GM18909 (cell line): Measurements from ENCODE around the gene SUGCT.
"Not testable (repeated sequence)": the region's sequence is repeated elsewhere in the genome, so short reads cannot be mapped to it uniquely, and the experiment has no call there.

Source experiments
- ATAC-seq: cut with Tn5 transposase; IDR thresholded peaks from one replicate; pipeline ENCODE4 v1.9.1; 2021; ENCODE audit warnings: mild to moderate bottlenecking; ENCODE audit not compliant: unreplicated experiment, poor library complexity

Gene SUGCT

DNA sequence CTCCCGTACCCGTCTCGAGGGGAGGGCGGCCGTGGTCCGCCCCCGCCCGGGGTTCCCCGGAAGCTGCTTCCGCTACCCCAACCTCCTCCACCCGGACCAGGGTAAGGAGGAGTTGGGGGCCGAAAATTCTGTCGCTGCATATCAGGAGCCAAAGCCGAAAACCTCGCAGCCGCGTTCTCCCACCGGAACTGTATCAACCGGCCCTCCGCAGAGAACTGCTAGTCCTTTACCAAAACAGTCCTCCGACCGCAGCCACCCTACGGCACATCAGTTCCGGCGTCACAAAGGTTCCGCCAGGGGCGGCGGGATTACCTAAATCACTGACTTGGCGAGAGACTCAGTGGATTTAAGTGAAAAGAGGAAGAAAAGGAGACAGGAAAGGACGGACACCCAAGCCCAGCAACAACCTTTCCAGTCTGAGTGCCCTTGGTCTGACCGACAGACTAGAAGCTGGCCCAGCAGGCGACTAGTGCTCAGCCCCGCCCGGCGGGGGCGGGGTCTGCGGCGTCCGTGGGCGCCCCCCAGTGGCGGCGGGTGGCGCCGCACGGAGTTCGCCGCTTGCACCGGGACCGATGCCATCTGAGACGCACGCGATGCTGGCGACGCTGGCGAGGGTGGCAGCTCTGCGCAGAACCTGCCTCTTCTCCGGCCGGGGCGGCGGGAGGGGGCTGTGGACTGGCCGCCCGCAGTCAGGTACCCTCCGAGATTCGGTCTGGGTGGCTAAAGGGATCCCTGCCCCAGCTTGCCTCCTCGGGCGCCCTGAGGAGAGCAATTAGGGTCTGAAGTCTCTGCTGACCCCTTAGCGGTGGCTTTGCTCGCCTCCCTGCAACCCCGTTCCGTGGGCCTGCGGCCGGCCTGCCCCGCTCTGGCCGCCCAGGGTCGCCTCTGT lies at the start of gene SUGCT, which contains the start of gene MPLKIP:
Gene SUGCT (plus strand): TSS at position 578 of the 889 bp plus-strand sequence.
Gene MPLKIP (minus strand): TSS at position 195 of the 889 bp plus-strand sequence. CDS start 55 bp downstream, at position 140.
- ATAC-seq: peak; percentile 91

DNA sequence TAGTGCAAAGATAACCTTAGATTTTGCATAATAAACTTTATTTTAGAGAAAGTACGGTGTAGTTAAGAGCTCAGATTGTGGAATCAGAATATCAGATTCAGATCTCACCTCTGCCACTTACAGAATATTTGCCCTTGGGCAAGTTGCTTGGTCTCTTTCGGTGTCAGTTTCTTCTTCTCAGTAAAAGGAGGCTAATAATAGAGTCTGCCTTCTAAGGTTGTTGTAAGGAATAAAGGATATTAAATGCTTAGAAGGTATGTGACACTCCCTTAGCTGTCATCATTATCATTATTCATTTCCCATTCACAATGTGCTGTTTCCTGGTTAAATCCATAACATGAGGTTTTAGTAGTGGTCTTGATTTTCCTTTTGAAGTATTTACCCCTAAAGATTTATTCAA lies 42.6 kb upstream of the SUGCT start:
- no peak for ATAC-seq

DNA sequence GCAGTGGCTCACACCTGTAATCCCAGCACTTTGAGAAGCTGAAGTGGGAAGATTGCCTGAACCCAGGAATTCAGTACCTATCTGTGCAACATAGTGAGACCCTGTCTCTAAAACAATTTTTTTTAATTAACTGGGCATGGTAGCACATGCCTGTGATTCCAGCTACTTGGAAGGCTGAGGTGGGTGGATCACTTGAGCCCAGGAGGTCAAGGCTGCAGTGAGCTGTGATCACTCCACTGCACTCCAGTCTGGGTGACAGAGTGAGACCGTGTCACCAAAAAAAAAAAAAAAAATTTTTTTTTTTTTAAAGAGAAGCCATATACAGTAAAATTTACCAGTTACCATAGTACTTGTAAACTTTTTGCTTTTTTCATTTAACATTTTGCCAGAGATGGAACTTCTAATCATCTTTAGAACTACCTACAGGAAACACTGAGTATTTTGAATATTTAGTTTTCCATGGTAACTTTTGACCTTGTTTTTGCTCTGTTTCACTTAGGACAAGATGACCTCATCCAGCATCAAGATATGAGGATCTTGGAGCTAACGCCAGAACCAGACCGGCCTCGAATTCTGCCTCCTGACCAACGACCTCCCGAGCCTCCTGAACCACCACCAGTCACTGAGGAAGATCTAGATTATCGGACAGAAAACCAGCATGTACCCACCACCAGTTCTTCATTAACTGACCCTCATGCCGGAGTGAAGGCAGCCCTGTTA lies 41.0 kb upstream of the SUGCT start:
- no peak for ATAC-seq

DNA sequence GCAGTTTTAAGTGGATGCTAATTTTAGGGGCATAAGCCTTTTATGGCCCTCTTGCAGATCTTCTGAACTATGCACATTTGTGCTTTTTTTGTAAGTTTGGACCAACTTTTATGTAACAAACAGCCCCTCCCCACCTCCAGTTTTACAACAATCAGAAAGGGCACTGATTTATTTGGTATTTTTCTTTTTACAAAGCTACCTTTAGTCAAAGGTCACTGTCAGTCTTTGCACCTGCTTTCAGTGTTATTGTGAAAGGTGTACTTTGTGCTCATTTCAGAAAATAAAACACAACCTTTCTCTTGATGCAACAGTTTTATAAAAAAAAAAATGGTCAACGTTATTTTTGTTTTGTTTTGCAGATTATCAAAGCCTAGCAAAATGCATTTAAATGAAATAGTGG lies 39.6 kb upstream of the SUGCT start:
- ATAC-seq: no peak

DNA sequence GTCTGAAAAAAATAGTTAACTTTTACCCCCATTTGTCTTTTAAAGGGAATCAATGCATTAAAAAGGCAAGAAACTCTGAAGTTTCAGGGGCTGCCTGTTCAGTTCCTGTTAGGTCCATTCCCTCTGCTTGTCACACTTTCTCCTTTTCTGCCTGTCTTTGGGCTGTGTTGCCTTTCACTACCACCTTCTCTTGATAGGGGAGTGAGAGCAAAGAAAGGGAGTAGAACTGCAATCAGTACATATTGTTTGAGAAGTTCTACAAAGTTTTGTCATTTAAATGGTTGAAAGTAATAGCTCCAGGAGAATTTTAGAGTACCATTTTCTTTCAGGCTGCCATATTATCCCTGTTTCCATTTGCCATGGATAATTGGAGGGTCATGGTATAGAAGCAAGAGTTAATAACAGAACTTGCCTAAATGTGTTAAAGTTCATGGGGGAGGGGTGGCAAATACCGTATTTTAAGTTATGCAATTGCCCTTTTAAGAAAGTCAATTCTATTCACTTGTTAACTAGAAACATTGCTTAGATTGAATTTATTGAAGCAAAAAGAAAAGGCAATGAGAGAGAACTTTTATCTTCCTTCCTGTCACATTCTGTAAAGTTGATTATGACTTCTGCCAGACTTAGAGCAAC lies 39.0 kb upstream of the SUGCT start:
- no peak for ATAC-seq

DNA sequence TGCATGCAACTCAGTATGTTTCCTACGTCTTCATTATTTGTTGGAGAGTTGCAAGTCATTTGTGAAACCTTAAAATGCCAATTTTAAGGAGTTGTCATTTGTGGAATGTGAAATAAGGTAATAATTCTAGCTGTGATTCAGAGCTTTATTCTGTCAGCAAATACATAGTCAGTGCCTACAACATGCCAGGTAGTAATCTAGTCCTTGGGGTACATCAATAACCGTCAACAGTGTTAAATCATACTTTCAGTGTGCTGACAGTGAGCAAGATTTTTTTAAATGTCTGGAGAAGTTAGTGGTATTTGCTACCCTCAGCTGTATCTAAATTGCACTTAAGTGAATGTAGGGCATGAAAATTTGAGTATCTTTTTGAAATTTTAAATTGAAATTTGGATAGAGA lies 37.1 kb upstream of the SUGCT start:
- no peak for ATAC-seq

DNA sequence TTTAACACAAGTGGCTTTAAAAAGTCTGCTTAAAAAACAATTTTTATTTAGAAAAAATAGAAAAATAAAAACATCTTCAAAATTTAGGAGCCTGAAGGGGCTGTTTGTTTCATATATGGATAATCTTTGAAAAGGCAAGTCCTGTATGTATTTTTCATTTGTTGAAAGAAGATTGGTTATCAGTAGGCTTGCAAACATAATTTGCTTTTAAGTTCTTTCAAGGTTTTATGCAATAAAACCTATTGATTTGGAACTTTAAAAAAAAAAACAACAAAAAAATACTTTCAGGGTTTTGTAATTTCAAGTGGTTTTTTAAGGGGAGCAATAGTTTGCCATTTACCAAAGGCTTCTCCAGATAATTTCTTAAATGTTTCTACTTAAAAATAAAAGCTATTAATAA lies 36.0 kb upstream of the SUGCT start:
- ATAC-seq: no peak

DNA sequence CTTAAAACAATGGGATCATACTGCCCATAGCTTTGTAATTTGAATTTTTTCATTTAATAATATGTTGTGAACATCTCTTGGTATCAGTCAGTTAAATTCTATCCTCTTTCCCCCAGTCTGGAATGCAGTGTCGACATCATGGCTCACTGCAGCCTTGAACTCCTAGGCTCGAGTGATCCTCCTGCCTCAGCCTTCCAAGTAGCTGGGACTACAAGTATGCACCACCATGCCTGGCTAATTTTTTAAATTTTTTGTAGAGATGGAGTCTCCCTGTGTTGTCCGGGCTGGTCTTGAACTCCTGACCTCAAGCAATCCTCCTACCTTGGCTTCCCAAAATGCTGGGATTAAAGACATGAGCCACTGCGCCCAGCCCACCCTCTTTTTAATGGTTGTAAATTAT lies 35.0 kb upstream of the SUGCT start:
- no peak for ATAC-seq

DNA sequence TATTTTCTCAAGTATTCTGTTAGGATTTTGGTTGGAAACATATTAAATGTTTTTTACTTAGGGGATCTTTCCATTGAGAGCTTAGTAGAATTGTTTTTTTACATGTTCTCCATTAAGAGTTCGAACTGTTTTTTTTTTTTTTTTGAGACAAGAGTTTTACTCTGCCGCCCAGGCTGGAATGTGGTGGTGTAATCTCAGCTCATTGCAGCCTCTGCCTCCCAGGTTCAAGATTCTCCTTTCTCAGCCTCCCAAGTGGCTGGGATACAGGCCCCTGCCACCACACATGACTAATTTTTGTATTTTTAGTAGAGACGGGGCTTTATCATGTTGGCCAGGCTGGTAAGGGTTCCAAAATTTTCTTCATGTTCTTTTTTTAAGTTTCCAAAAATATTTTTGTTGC lies 33.6 kb upstream of the SUGCT start:
- ATAC-seq: no peak

DNA sequence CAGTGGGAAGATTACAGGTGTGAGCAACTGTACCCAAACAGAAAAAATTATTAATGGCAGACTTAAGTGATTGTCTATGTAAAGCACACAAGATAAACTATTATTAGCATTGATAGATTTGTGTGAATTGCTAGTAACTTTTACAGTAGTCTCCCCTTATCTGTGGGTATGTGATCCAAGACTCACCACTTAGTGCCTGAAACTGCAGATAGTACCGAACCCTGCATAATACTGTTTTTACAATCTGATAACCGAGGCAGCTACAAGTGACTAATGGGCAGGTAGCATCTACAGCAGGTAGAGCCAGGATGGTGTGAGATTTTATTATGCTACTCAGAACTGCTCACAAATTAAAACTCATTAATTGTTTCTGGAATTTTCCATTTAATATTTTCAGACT lies 31.9 kb upstream of the SUGCT start:
- ATAC-seq: no peak

DNA sequence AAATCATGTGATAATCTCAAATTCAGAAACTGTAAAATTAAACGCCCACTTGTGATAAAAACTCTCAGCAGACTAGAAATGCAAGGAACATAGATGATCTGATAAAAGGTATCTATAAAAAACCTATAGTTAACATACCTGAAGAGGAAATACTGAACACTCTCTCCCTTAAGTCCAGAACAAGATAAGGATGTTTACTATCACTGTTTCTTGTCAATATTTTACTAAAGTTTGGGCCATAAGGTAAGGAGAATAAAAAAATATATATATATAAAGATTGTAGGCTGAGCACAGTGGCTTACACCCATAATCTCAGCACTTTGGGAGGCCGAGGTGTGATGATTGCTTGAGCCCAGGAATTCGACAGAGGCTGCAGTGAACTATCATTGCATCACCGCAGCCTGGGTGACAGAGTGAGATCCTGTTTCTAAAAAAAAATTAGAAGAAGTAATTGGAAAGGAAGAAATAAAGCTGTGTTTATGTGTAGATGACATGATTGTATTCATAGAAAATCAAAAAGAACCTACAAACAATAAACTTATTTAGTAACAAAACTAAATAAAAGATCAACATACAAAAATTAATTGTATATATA lies 28.8 kb upstream of the SUGCT start:
- no peak for ATAC-seq

DNA sequence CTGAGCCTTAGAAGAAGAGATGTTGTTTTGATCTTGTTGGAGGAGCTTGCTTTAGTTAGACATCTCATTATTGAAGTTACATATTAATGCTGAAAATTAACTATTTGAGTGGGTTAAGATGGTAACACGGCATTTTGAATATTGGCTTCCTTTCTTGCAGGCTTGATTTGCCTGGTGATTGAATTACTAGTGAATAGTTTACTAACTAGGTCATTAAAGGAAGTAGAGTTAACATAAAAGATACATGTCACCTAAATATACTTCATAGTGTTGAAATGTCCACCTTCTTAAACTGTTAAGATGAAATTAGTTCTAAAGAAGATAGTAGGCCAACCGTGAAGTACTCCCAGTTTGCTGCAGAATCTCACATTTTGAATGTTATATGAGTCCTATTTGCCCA lies 18.9 kb upstream of the SUGCT start:
- no peak for ATAC-seq

DNA sequence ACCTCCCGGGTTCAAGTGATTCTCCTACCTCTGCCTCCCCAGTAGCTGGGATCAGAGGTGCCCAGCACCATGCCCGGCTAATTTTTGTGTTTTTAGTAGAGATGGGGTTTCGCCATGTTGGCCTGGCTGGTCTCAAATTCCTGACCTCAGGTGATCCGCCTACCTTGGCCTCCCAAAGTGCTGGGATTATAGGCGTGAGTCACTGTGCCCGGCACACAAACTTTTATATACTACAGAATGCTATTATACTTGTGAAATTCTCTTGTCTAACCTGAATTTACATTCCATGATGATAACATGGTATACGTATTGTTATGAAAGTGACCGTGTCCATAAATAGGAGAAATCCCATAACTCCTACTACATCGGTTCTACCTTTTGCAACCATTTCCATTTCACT lies 17.6 kb upstream of the SUGCT start:
- ATAC-seq: not testable (repeated sequence)

DNA sequence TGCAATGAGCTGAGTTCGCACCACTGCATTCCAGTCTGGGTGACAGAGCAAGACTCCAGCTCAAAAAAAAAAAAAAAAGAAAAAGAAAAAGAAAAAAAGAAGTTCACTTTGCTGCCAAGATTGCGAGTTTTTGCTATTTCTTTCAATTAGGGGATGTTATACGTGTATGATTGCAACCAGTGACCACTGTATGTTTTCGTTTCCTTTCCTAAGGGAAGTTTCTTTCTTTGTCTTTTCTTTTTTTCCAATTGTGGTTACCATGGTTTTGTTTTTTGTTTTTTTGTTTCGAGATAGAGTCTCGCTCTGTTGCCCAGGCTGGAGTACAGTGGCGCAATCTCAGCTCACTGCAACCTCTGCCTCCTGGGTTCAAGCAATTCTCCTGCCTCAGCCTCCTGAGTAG lies 16.6 kb upstream of the SUGCT start:
- ATAC-seq: not testable (repeated sequence)

DNA sequence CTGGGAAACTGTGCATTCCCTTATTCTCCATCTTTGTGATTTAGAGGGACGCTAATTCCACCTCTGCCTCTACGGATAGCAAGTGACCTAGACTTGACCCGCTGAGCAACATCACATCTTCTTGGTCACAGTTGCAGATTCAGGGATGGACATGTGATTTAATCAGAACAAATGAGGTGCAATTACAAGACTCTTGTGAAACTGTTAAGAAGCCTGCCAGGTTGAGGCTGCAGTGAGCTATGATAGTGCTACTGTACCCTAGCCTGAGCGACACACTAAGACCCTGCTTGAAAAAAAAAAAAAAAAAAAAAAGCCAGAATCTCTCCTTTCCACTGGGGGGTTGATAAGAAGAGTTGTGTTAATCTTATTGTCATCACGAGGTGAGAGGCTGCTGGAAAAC lies 14.8 kb upstream of the SUGCT start:
- no peak for ATAC-seq

DNA sequence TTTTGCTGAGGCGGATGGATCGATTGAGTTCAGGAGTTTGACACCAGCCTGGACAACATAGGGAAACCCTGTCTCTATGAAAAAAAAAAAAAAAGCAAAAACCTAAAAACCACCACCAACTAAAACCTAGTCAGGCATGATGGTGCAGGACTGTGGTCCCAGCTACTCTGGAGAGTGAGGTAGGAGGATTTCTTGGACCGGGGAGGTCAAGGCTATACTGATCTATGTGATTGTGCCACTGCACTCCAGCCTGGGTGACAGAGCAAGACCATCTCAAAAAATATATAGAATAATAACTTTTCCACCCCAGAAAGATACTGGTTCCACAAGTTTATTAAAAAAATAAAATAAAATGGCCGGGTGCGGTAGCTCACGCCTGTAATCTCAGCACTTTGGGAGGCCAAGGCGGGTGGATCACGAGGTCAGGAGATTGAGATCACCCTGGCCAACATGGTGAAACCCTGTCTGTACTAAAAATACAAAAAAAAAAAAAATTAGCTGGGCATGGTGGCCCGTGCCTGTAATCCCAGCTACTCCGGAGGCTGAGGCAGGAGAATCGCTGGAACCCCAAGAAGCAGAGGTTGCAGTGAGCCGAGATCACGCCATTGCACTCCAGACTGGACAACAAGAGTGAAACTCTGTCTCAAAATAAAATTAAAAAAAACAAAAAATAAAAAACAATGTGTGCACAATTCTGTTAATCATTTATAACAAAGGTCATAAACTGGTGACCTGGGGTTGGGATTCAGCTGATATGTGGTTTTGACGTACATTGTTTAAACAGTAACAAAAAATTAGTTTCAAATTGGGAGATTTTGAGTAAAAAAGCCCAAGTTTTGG lies 12.5 kb upstream of the SUGCT start:
- ATAC-seq: not testable (repeated sequence)

DNA sequence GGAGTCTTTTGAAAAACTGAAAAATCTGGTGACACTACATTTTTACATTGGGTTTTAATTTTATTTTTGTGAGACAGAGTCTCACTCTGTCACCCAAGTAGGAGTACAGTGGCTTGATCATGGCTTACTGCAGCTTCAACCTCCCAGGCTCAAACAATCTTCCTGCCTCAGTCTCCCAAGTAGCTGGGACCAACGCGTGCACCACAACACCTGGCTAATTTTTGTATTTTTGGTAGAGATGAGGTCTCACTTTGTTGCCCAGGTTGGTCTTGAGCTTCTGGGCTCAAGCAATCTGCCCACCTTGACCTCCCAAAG lies 11.9 kb upstream of the SUGCT start:
- ATAC-seq: no peak

DNA sequence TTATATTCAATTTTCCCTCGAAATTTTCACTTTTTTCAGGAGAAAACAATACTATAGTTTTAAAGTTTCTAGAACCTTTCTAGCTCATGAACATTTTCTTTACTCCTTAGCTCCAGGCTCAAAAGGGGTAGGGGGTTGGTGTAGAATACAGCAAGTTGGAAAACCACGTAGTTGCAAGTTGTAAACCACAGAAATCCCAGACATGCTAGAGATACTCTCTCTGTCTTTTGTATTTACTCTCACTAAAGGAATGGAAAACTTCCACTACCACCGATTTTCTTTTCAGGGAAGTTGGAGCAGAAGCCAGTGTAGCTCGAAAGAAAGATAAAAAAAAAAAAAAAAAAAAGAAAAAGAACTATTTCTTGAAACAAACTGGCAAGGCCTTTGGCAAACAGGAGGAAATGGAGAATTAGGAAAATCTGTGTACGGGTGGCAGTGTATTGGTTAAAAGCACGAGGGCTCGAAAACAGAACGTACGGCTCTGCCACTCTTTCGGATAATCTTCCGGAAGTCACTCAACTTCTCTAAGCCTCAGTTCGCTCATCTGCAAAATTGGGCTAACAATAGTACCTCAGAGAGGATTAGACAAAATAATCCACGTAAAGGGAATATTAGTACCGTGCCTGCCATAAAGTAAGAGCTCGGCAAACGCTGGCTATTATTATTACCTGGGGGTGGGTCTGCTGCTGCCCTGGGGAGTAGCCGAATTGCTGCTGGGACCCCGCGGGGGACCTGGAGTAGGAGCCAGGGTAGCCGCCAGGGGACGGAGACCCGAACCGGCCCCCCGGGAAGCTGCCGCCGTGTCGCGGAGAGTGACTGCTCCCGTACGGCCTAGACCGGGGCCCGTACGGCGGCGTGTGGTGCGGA lies 1.0 kb upstream of the SUGCT start:
- ATAC-seq: peak; percentile 9

DNA sequence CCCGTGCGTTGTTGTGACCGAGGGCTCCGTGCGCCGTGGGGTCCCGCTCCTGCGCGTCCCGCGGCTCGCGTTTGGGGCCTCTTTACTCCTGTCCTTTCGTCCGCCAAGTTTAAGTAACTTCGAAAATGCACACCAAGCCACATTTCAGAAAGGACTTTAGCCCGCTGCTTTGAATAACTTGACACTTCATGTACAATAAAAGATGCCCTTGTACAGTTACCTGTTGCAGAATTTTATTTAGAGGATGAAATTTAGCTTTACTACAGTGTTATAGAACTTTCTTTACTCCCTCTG lies 459 bp downstream of the SUGCT start:
- no peak for ATAC-seq
